NCI-H345 treated with DMSO at 0.1 percent for 48 hours (cell line): ENCODE measurements around the gene PROCA1.
"Not testable (repeated sequence)": the region's sequence is repeated elsewhere in the genome, so short reads cannot be mapped to it uniquely, and the experiment has no call there.

Source experiments
- DNase-seq: peaks from one replicate; lab custom pipeline; 2025; ENCODE audit not compliant: unreplicated experiment; lab: John Stamatoyannopoulos, UW

Gene PROCA1

GRCh38 chr17:28682655-28683054 is 29.0 kb downstream of the PROCA1 start:
- no peak for DNase-seq

- DNase-seq = no peak
Measured at GRCh38 chr17:28675980-28676379, 35.7 kb downstream of the PROCA1 start.

- DNase-seq = no peak
Measured at GRCh38 chr17:28675490-28675889, 36.2 kb downstream of the PROCA1 start.

- no peak for DNase-seq
Measured at GRCh38 chr17:28669918-28670317, 41.8 kb downstream of the PROCA1 start.

GRCh38 chr17:28667870-28668269 is 43.8 kb downstream of the PROCA1 start:
- no peak for DNase-seq

GRCh38 chr17:28665994-28666393 is 45.7 kb downstream of the PROCA1 start:
- DNase-seq = no peak

- no peak for DNase-seq
Measured at GRCh38 chr17:28663723-28664122, 48.0 kb downstream of the PROCA1 start.

GRCh38 chr17:28662527-28662829 is 49.2 kb downstream of the PROCA1 start:
- no peak for DNase-seq

GRCh38 chr17:28661635-28662526 is 49.8 kb downstream of the PROCA1 start, which contains the start of the genes SDF2 and SUPT6H:
TSS of gene SDF2 (minus strand) at chr17:28661906. CDS start at chr17:28661876, 30 bp downstream.
TSS of gene SUPT6H (plus strand) at chr17:28662205. CDS start at chr17:28673402, 11,197 bp downstream.
- peak; percentile 90 for DNase-seq

- DNase-seq = not testable (repeated sequence)
Measured at GRCh38 chr17:28659497-28659881, 52.2 kb downstream of the PROCA1 start.

GRCh38 chr17:28658766-28659496 is 52.8 kb downstream of the PROCA1 start:
- not testable (repeated sequence) for DNase-seq

- not testable (repeated sequence) for DNase-seq
Measured at GRCh38 chr17:28658342-28658741, 53.3 kb downstream of the PROCA1 start.

GRCh38 chr17:28657756-28658155 is 53.9 kb downstream of the PROCA1 start:
- no peak for DNase-seq

GRCh38 chr17:28655160-28655559 is 56.5 kb downstream of the PROCA1 start:
- no peak for DNase-seq
